T-helper 1 cell treated with Interleukin-12 subunit alpha and Interleukin-12 subunit beta and Interleukin-4 antibody, amounts not matched to agents 30 μg/mL and 1 μg/mL, for 36 hours (primary cell): ENCODE data around the gene TRIM33.
"Not testable (repeated sequence)": the region's sequence is repeated elsewhere in the genome, so short reads cannot be mapped to it uniquely, and the experiment has no call there.

ENCODE experiments used
- H3K27ac Mint-ChIP-seq: one replicate; pipeline ENCODE4 v1.8.0; 2021; ENCODE audit warnings: mild to moderate bottlenecking, mixed read lengths
- H3K27me3 Mint-ChIP-seq: one replicate; pipeline ENCODE4 v1.8.0; 2021; ENCODE audit warnings: low read depth, mixed read lengths
- H3K36me3 Mint-ChIP-seq: one replicate; pipeline ENCODE4 v1.8.0; 2021; ENCODE audit warnings: low read depth, mixed read lengths
- H3K4me1 Mint-ChIP-seq: one replicate; pipeline ENCODE4 v1.8.0; 2021; ENCODE audit warnings: low read depth, mixed read lengths
- H3K4me3 Mint-ChIP-seq: one replicate; pipeline ENCODE4 v1.8.0; 2021; ENCODE audit warnings: mild to moderate bottlenecking, moderate library complexity, mixed read lengths
- H3K9me3 Mint-ChIP-seq: one replicate; pipeline ENCODE4 v1.8.0; 2021; ENCODE audit warnings: mixed read lengths

The TRIM33 gene

GRCh38 chr1:114467491-114467890, 43.5 kb downstream of the TRIM33 start:
- H3K4me3 Mint-ChIP-seq = peak overlapping the region; percentile 22
- no peaks in the 10 kb centered on the region for H3K9me3 Mint-ChIP-seq
- peak overlapping the region; percentile 9 for H3K27ac Mint-ChIP-seq
- peaks cover 31% of the 10 kb centered on the region for H3K4me1 Mint-ChIP-seq
- no peaks in the 10 kb centered on the region for H3K27me3 Mint-ChIP-seq
- H3K36me3 Mint-ChIP-seq = peaks cover 6% of the 10 kb centered on the region

GRCh38 chr1:114466334-114467014, 44.5 kb downstream of the TRIM33 start:
- peak overlapping the region; percentile 2 for H3K27ac Mint-ChIP-seq
- no peaks in the 10 kb centered on the region for H3K9me3 Mint-ChIP-seq
- no peak overlapping the region for H3K4me3 Mint-ChIP-seq
- peaks cover 30% of the 10 kb centered on the region for H3K4me1 Mint-ChIP-seq
- H3K27me3 Mint-ChIP-seq = no peaks in the 10 kb centered on the region
- peaks cover 8% of the 10 kb centered on the region for H3K36me3 Mint-ChIP-seq

- H3K27me3 Mint-ChIP-seq = no peaks in the 10 kb centered on the region
- H3K4me1 Mint-ChIP-seq = peaks cover 31% of the 10 kb centered on the region
- peaks cover 9% of the 10 kb centered on the region for H3K9me3 Mint-ChIP-seq
- H3K27ac Mint-ChIP-seq = no peak overlapping the region
- H3K4me3 Mint-ChIP-seq = no peak overlapping the region
- H3K36me3 Mint-ChIP-seq = peaks cover 28% of the 10 kb centered on the region
These were observed 48.0 kb downstream of the TRIM33 start for GRCh38 chr1:114462963-114463362.

GRCh38 chr1:114462341-114462740, 48.7 kb downstream of the TRIM33 start:
- peaks cover 9% of the 10 kb centered on the region for H3K9me3 Mint-ChIP-seq
- peaks cover 28% of the 10 kb centered on the region for H3K36me3 Mint-ChIP-seq
- no peaks in the 10 kb centered on the region for H3K27me3 Mint-ChIP-seq
- H3K27ac Mint-ChIP-seq = no peak overlapping the region
- H3K4me3 Mint-ChIP-seq = no peak overlapping the region
- peaks cover 25% of the 10 kb centered on the region for H3K4me1 Mint-ChIP-seq

GRCh38 chr1:114458237-114458777, 52.7 kb downstream of the TRIM33 start:
- peaks cover 48% of the 10 kb centered on the region for H3K36me3 Mint-ChIP-seq
- H3K9me3 Mint-ChIP-seq = peaks cover 9% of the 10 kb centered on the region
- peaks cover 15% of the 10 kb centered on the region for H3K4me1 Mint-ChIP-seq
- no peak overlapping the region for H3K4me3 Mint-ChIP-seq
- peak overlapping the region; percentile 68 for H3K27ac Mint-ChIP-seq
- no peaks in the 10 kb centered on the region for H3K27me3 Mint-ChIP-seq

GRCh38 chr1:114457675-114458236, 53.2 kb downstream of the TRIM33 start:
- Mint-ChIP-seq H3K36me3 (peaks cover 51% of the 10 kb centered on the region), H3K4me3 (no peak overlapping the region), H3K27ac (peak overlapping the region; percentile 68), H3K9me3 (peaks cover 9% of the 10 kb centered on the region), H3K27me3 (no peaks in the 10 kb centered on the region), H3K4me1 (peaks cover 15% of the 10 kb centered on the region)

GRCh38 chr1:114456586-114456985, 54.4 kb downstream of the TRIM33 start:
- H3K9me3 Mint-ChIP-seq = peaks cover 9% of the 10 kb centered on the region
- peaks cover 52% of the 10 kb centered on the region for H3K36me3 Mint-ChIP-seq
- H3K27me3 Mint-ChIP-seq = no peaks in the 10 kb centered on the region
- H3K4me3 Mint-ChIP-seq = no peak overlapping the region
- no peak overlapping the region for H3K27ac Mint-ChIP-seq
- peaks cover 15% of the 10 kb centered on the region for H3K4me1 Mint-ChIP-seq

- Mint-ChIP-seq H3K27me3 (no peaks in the 10 kb centered on the region), H3K4me3 (no peak overlapping the region), H3K4me1 (peaks cover 15% of the 10 kb centered on the region), H3K9me3 (peaks cover 9% of the 10 kb centered on the region), H3K36me3 (peaks cover 46% of the 10 kb centered on the region), H3K27ac (no peak overlapping the region)
These were observed 55.8 kb downstream of the TRIM33 start for GRCh38 chr1:114455102-114455785.

GRCh38 chr1:114454539-114454938, 56.5 kb downstream of the TRIM33 start:
- H3K27ac Mint-ChIP-seq = no peak overlapping the region
- peaks cover 4% of the 10 kb centered on the region for H3K9me3 Mint-ChIP-seq
- H3K36me3 Mint-ChIP-seq = peaks cover 40% of the 10 kb centered on the region

GRCh38 chr1:114453361-114453784, 57.6 kb downstream of the TRIM33 start:
- Mint-ChIP-seq H3K9me3 (no peaks in the 10 kb centered on the region), H3K4me1 (peaks cover 7% of the 10 kb centered on the region), H3K27me3 (no peaks in the 10 kb centered on the region), H3K4me3 (no peak overlapping the region), H3K27ac (no peak overlapping the region), H3K36me3 (peaks cover 35% of the 10 kb centered on the region)

More at GRCh38 chr1:114454539-114454938, 56.5 kb downstream of the TRIM33 start:
- Mint-ChIP-seq H3K4me3 (no peak overlapping the region), H3K27me3 (no peaks in the 10 kb centered on the region), H3K4me1 (peaks cover 12% of the 10 kb centered on the region)

GRCh38 chr1:114448370-114449036, 62.5 kb downstream of the TRIM33 start:
- H3K36me3 Mint-ChIP-seq = peaks cover 19% of the 10 kb centered on the region
- peaks cover 10% of the 10 kb centered on the region for H3K4me1 Mint-ChIP-seq
- no peaks in the 10 kb centered on the region for H3K9me3 Mint-ChIP-seq
- H3K27ac Mint-ChIP-seq = no peak overlapping the region
- H3K27me3 Mint-ChIP-seq = no peaks in the 10 kb centered on the region
- no peak overlapping the region for H3K4me3 Mint-ChIP-seq

GRCh38 chr1:114446198-114446597, 64.8 kb downstream of the TRIM33 start:
- no peak overlapping the region for H3K27ac Mint-ChIP-seq
- H3K27me3 Mint-ChIP-seq = no peaks in the 10 kb centered on the region
- no peaks in the 10 kb centered on the region for H3K9me3 Mint-ChIP-seq

GRCh38 chr1:114443226-114443625, 67.8 kb downstream of the TRIM33 start:
- not testable (repeated sequence) for H3K27me3 Mint-ChIP-seq, H3K9me3 Mint-ChIP-seq, H3K4me3 Mint-ChIP-seq, H3K27ac Mint-ChIP-seq
- peaks cover 30% of the 10 kb centered on the region for H3K36me3 Mint-ChIP-seq
- H3K4me1 Mint-ChIP-seq = peaks cover 16% of the 10 kb centered on the region

More at GRCh38 chr1:114446198-114446597, 64.8 kb downstream of the TRIM33 start:
- Mint-ChIP-seq H3K4me1 (peaks cover 10% of the 10 kb centered on the region), H3K36me3 (peaks cover 16% of the 10 kb centered on the region), H3K4me3 (no peak overlapping the region)

- Mint-ChIP-seq H3K27me3 (no peaks in the 10 kb centered on the region), H3K9me3 (no peaks in the 10 kb centered on the region), H3K4me3 (no peak overlapping the region), H3K27ac (no peak overlapping the region), H3K36me3 (peaks cover 30% of the 10 kb centered on the region), H3K4me1 (peaks cover 16% of the 10 kb centered on the region)
These were observed 69.7 kb downstream of the TRIM33 start for GRCh38 chr1:114441332-114441731.
